HepG2 (cell line): ENCODE data around the gene GDF15. TPM values are rescaled to one million over a fixed set of nuclear protein-coding genes. Genes with fewer than 3 reads are reported as not detected.
A peak's percentile ranks its signal among the peaks of the same experiment; 100 is the strongest.

ENCODE experiments used
- ATF7-NPFF ChIP-seq: sonication (generic); formaldehyde crosslinking; IDR thresholded peaks from 2 replicates; pipeline ENCODE4 v1.8.1; 2023; ENCODE audit warnings: mild to moderate bottlenecking, low read depth, missing genetic modification reagents, moderate library complexity
- ATRX ChIP-seq: sonication (generic); formaldehyde crosslinking; IDR thresholded peaks from 2 replicates; pipeline ENCODE4 v1.4.0; 2020; ENCODE audit warnings: missing genetic modification reagents, borderline replicate concordance
- BRD4 ChIP-seq: sonication (generic); formaldehyde crosslinking; IDR thresholded peaks from 2 replicates; pipeline ENCODE4 v1.4.0; 2020; ENCODE audit warnings: missing genetic modification reagents
- HOXA5 ChIP-seq: sonication (generic); formaldehyde crosslinking; IDR thresholded peaks from 2 replicates; pipeline ENCODE4 v1.4.0; 2020; ENCODE audit warnings: missing genetic modification reagents
- HOXA9 ChIP-seq: sonication (generic); formaldehyde crosslinking; IDR thresholded peaks from 2 replicates; pipeline ENCODE4 v1.8.1; 2022; ENCODE audit warnings: missing genetic modification reagents, mild to moderate bottlenecking, moderate library complexity, borderline replicate concordance
- KLF16 ChIP-seq, 2 experiments: sonication (generic) in 1 of 2; formaldehyde crosslinking in 1 of 2; IDR thresholded peaks; 2 replicates each; pipeline versions ENCODE4 v1.6.1 to v1.8.0; 2016 to 2023; ENCODE audit warnings: missing genetic modification reagents in 2 of 2, missing compliant biosample characterization in 1 of 2
- SP5 ChIP-seq: IDR thresholded peaks from 2 replicates; pipeline ENCODE4 v1.6.1; 2016; ENCODE audit warnings: low read depth, borderline replicate concordance
- ZNF121 ChIP-seq: sonication (generic); formaldehyde crosslinking; IDR thresholded peaks from 2 replicates; pipeline ENCODE4 v1.5.0; 2020; ENCODE audit warnings: mild to moderate bottlenecking, missing genetic modification reagents
- ZNF296 ChIP-seq: sonication (generic); formaldehyde crosslinking; conservative IDR thresholded peaks from 2 replicates; pipeline ENCODE4 v1.5.0; 2020; ENCODE audit warnings: mild to moderate bottlenecking, missing genetic modification reagents
- ZNF703 ChIP-seq: sonication (generic); formaldehyde crosslinking; IDR thresholded peaks from 2 replicates; pipeline ENCODE4 v1.5.1; 2020; ENCODE audit warnings: missing genetic modification reagents, mild to moderate bottlenecking, moderate library complexity, borderline replicate concordance
- ZNF746 ChIP-seq: sonication (generic); formaldehyde crosslinking; IDR thresholded peaks from 2 replicates; pipeline ENCODE4 v1.8.0; 2022; ENCODE audit warnings: mild to moderate bottlenecking, missing genetic modification reagents
- ZSCAN22 ChIP-seq: sonication (generic); formaldehyde crosslinking; IDR thresholded peaks from 2 replicates; pipeline ENCODE4 v1.4.0; 2020; ENCODE audit warnings: mild to moderate bottlenecking, missing genetic modification reagents
- polyA plus RNA-seq, 8 experiments: library from polyadenylated mRNA; depleted of rRNA in 3 of 8; stranded (reverse) in 7 of 8; unstranded in 1 of 8; fragments of >200 nt; fragmentation: Illumina TruSeq in 4 of 8; extraction: Trizol in 4 of 8; gene quantifications; 2 replicates each; pipeline versions ENCODE4 v1.2.1 to v1.2.3, GENCODE V29; 2011 to 2016; ENCODE audit warnings: low read depth in 4 of 8, missing spikeins in 1 of 8, mixed read lengths in 1 of 8; ENCODE audit not compliant: insufficient read depth in 1 of 8
- total RNA-seq, 5 experiments: library from RNA; depleted of rRNA; stranded (reverse); fragments of >200 nt; fragmentation: Illumina TruSeq; extraction: Trizol; gene quantifications; 2 replicates each; pipeline ENCODE4 v1.2.3, GENCODE V29; 2016; ENCODE audit warnings: low read depth in 1 of 5
- TF ChIP-seq, protein P1 (sequence below): sonication (generic); formaldehyde crosslinking; IDR thresholded peaks from 2 replicates; pipeline ENCODE4 v1.5.0; 2020; ENCODE audit warnings: mild to moderate bottlenecking, missing genetic modification reagents
- TF ChIP-seq, protein P2 (sequence below): IDR thresholded peaks from 2 replicates; pipeline ENCODE4 v1.6.1; 2016; ENCODE audit warnings: missing compliant biosample characterization, missing genetic modification reagents, borderline replicate concordance
- TF ChIP-seq, protein P3 (sequence below): IDR thresholded peaks from 2 replicates; pipeline ENCODE4 v1.6.1; 2016
- TF ChIP-seq, protein P4 (sequence below): sonication (generic); formaldehyde crosslinking; IDR thresholded peaks from 2 replicates; pipeline ENCODE4 v1.9.0; 2021; ENCODE audit warnings: missing genetic modification reagents, borderline replicate concordance
- TF ChIP-seq, protein P5 (sequence below): sonication (generic); formaldehyde crosslinking; IDR thresholded peaks from 2 replicates; pipeline ENCODE4 v1.5.1; 2020; ENCODE audit warnings: missing genetic modification reagents, mild to moderate bottlenecking, borderline replicate concordance
- TF ChIP-seq, protein P6 (sequence below): sonication (generic); formaldehyde crosslinking; IDR thresholded peaks from 2 replicates; pipeline ENCODE4 v1.4.0; 2020; ENCODE audit warnings: mild to moderate bottlenecking, missing genetic modification reagents

Gene GDF15
- total and polyA plus RNA-seq, 2 of the 13 experiments (the other 11 are each of a cell fraction or from before 2014, with no cell fraction given) = 146 to 422 TPM

DNA sequence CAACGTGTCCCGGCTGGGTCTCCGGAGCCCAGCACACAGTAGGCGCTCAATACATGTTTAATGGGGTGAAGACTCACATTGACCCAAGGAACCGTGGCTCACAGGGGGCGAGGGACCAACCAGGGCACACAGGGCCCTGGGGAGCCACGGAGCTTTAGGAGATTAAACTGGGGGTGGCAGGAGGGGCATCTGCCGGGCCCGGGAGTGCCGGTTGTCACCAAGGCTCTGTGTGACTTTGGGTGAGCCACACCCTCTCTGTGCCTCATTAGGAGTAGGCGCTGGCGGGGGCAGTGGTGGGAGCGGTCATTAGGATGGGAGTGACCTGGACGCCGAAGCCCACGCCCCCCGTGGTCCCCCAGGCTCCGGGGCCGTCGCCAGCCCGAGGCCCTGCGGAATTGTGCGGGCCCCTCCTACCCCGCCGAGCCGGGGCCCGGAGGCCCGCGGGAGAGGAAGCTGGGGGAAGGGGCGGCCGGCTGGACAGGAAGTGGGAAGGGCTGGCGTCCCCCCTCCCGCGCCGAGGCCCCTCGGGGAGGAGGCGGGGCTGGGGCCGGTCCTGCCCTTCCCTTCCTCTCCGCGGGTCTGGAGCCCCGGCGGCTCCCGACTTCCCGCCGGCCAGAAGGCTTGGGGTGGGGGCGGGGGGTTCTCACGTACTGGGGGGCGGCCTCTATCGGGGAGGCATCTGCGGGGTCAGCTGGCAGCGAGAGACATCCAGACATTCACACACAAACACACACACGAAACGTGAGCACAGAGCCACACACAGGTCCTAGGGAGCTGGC is 31.5 kb downstream of the GDF15 start (continued):
- TF ChIP-seq, protein P1, sequence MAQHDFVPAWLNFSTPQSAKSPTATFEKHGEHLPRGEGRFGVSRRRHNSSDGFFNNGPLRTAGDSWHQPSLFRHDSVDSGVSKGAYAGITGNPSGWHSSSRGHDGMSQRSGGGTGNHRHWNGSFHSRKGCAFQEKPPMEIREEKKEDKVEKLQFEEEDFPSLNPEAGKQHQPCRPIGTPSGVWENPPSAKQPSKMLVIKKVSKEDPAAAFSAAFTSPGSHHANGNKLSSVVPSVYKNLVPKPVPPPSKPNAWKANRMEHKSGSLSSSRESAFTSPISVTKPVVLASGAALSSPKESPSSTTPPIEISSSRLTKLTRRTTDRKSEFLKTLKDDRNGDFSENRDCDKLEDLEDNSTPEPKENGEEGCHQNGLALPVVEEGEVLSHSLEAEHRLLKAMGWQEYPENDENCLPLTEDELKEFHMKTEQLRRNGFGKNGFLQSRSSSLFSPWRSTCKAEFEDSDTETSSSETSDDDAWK (CRISPR knock-in tag) = no peak
- TF ChIP-seq, protein P2, sequence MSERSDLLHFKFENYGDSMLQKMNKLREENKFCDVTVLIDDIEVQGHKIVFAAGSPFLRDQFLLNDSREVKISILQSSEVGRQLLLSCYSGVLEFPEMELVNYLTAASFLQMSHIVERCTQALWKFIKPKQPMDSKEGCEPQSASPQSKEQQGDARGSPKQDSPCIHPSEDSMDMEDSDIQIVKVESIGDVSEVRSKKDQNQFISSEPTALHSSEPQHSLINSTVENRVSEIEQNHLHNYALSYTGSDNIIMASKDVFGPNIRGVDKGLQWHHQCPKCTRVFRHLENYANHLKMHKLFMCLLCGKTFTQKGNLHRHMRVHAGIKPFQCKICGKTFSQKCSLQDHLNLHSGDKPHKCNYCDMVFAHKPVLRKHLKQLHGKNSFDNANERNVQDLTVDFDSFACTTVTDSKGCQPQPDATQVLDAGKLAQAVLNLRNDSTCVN (CRISPR knock-in tag) = no peak; the same call in none of the 2 replicates
- peak; percentile 83 for TF ChIP-seq SP5 (CRISPR knock-in tag)
- TF ChIP-seq, protein P3, sequence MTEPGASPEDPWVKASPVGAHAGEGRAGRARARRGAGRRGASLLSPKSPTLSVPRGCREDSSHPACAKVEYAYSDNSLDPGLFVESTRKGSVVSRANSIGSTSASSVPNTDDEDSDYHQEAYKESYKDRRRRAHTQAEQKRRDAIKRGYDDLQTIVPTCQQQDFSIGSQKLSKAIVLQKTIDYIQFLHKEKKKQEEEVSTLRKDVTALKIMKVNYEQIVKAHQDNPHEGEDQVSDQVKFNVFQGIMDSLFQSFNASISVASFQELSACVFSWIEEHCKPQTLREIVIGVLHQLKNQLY (CRISPR knock-in tag) = no peak
- no peak for TF ChIP-seq BRD4 (CRISPR knock-in tag)
- TF ChIP-seq ZSCAN22 (CRISPR knock-in tag) = peak; percentile 92
- TF ChIP-seq, protein P4, sequence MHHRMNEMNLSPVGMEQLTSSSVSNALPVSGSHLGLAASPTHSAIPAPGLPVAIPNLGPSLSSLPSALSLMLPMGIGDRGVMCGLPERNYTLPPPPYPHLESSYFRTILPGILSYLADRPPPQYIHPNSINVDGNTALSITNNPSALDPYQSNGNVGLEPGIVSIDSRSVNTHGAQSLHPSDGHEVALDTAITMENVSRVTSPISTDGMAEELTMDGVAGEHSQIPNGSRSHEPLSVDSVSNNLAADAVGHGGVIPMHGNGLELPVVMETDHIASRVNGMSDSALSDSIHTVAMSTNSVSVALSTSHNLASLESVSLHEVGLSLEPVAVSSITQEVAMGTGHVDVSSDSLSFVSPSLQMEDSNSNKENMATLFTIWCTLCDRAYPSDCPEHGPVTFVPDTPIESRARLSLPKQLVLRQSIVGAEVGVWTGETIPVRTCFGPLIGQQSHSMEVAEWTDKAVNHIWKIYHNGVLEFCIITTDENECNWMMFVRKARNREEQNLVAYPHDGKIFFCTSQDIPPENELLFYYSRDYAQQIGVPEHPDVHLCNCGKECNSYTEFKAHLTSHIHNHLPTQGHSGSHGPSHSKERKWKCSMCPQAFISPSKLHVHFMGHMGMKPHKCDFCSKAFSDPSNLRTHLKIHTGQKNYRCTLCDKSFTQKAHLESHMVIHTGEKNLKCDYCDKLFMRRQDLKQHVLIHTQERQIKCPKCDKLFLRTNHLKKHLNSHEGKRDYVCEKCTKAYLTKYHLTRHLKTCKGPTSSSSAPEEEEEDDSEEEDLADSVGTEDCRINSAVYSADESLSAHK (CRISPR knock-in tag) = no peak
- no peak for TF ChIP-seq ZNF703 (CRISPR knock-in tag)
- TF ChIP-seq ZNF296 = 0 out of 2 replicates have a peak, but pooled peaks have one; percentile 56
- peak; percentile 54; the same call in 1 of the 2 replicates for TF ChIP-seq HOXA5
- TF ChIP-seq, protein P5, sequence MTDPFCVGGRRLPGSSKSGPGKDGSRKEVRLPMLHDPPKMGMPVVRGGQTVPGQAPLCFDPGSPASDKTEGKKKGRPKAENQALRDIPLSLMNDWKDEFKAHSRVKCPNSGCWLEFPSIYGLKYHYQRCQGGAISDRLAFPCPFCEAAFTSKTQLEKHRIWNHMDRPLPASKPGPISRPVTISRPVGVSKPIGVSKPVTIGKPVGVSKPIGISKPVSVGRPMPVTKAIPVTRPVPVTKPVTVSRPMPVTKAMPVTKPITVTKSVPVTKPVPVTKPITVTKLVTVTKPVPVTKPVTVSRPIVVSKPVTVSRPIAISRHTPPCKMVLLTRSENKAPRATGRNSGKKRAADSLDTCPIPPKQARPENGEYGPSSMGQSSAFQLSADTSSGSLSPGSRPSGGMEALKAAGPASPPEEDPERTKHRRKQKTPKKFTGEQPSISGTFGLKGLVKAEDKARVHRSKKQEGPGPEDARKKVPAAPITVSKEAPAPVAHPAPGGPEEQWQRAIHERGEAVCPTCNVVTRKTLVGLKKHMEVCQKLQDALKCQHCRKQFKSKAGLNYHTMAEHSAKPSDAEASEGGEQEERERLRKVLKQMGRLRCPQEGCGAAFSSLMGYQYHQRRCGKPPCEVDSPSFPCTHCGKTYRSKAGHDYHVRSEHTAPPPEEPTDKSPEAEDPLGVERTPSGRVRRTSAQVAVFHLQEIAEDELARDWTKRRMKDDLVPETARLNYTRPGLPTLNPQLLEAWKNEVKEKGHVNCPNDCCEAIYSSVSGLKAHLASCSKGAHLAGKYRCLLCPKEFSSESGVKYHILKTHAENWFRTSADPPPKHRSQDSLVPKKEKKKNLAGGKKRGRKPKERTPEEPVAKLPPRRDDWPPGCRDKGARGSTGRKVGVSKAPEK (CRISPR knock-in tag) = no peak
- TF ChIP-seq ZNF746 (CRISPR knock-in tag) = peak; percentile 98
- TF ChIP-seq HOXA9 (CRISPR knock-in tag) = no peak
- TF ChIP-seq, protein P6, sequence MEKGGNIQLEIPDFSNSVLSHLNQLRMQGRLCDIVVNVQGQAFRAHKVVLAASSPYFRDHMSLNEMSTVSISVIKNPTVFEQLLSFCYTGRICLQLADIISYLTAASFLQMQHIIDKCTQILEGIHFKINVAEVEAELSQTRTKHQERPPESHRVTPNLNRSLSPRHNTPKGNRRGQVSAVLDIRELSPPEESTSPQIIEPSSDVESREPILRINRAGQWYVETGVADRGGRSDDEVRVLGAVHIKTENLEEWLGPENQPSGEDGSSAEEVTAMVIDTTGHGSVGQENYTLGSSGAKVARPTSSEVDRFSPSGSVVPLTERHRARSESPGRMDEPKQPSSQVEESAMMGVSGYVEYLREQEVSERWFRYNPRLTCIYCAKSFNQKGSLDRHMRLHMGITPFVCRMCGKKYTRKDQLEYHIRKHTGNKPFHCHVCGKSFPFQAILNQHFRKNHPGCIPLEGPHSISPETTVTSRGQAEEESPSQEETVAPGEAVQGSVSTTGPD = no peak
- TF ChIP-seq ATRX = no peak
- TF ChIP-seq KLF16 (CRISPR knock-in tag; IDR thresholded peaks at IDR 0.05) = peak in 1 of 2 experiments; percentile 67; a peak in 2 of 4 replicates
- peak; percentile 86 for TF ChIP-seq ATF7-NPFF
- TF ChIP-seq ZNF121 = 0 out of 2 replicates have a peak, but pooled peaks have one; percentile 26
